Measurements from ENCODE around the gene GRIK4.

The GRIK4 gene

GRCh38 chr11:120811731-120812130, 300.2 kb downstream of the GRIK4 start:
- no peak for DNase-seq (ENCODE audit: low read depth in 2 of 2)
- no peak overlapping the region for H3K4me3 ChIP-seq (replicated peaks in 1 of 2; ENCODE audit: low read depth in 2 of 2, low read length in 2 of 2)
- no peak for TF ChIP-seq CTCF (IDR thresholded peaks at IDR 0.05; ENCODE audit: low read depth, low read length)

GRCh38 chr11:120814531-120815318, 303.2 kb downstream of the GRIK4 start:
- no peak for TF ChIP-seq CTCF (IDR thresholded peaks at IDR 0.05; ENCODE audit: low read depth, low read length)
- no peak overlapping the region for H3K4me3 ChIP-seq (replicated peaks in 1 of 2; ENCODE audit: low read depth in 2 of 2, low read length in 2 of 2)
- DNase-seq (ENCODE audit: low read depth in 2 of 2): no peak

GRCh38 chr11:120815319-120816100, 304.0 kb downstream of the GRIK4 start:
- no peak overlapping the region for H3K4me3 ChIP-seq (replicated peaks in 1 of 2; ENCODE audit: low read depth in 2 of 2, low read length in 2 of 2)
- no peak for TF ChIP-seq CTCF (IDR thresholded peaks at IDR 0.05; ENCODE audit: low read depth, low read length)
- DNase-seq (ENCODE audit: low read depth in 2 of 2): no peak

GRCh38 chr11:120816176-120816575, 304.6 kb downstream of the GRIK4 start:
- DNase-seq (ENCODE audit: low read depth in 2 of 2): no peak
- no peak overlapping the region for H3K4me3 ChIP-seq (replicated peaks in 1 of 2; ENCODE audit: low read depth in 2 of 2, low read length in 2 of 2)
- no peak for TF ChIP-seq CTCF (IDR thresholded peaks at IDR 0.05; ENCODE audit: low read depth, low read length)

GRCh38 chr11:120816711-120817110, 305.2 kb downstream of the GRIK4 start:
- no peak for DNase-seq (ENCODE audit: low read depth in 2 of 2)
- no peak for TF ChIP-seq CTCF (IDR thresholded peaks at IDR 0.05; ENCODE audit: low read depth, low read length)

GRCh38 chr11:120817158-120817557, 305.6 kb downstream of the GRIK4 start:
- DNase-seq (ENCODE audit: low read depth in 2 of 2): no peak
- no peak overlapping the region for H3K4me3 ChIP-seq (replicated peaks in 1 of 2; ENCODE audit: low read depth in 2 of 2, low read length in 2 of 2)
- TF ChIP-seq CTCF (IDR thresholded peaks at IDR 0.05; ENCODE audit: low read depth, low read length): no peak

More at GRCh38 chr11:120816711-120817110, 305.2 kb downstream of the GRIK4 start:
- H3K4me3 ChIP-seq (replicated peaks in 1 of 2; ENCODE audit: low read depth in 2 of 2, low read length in 2 of 2): no peak overlapping the region

Measured in cardiac fibroblast (primary cell).